OCI-LY1 (cell line): Measurements from ENCODE around the gene USP25.

Source experiments
- H2AFZ ChIP-seq: fragments of 200-600 bp; sonication (generic), shearing (Covaris generic); 2 replicates; pipeline ENCODE4 v1.6.0; 2014; ENCODE audit warnings: antibody characterized with exemption, mild to moderate bottlenecking, low read length
- H3F3A ChIP-seq: fragments of 200-600 bp; sonication (generic), shearing (Covaris generic); 2 replicates; pipeline ENCODE4 v1.6.0; 2014; ENCODE audit warnings: mild to moderate bottlenecking, antibody characterized with exemption, low read length, moderate library complexity; ENCODE audit not compliant: insufficient read depth
- H3K27ac ChIP-seq: fragments of 200-600 bp; sonication (generic); 2 replicates; pipeline ENCODE4 v1.5.1; 2014; ENCODE audit warnings: low read length, mixed run types, mild to moderate bottlenecking, low read depth; ENCODE audit not compliant: poor library complexity, severe bottlenecking
- H3K27me3 ChIP-seq: fragments of 200-600 bp; sonication (generic); 2 replicates; pipeline ENCODE4 v1.6.0; 2014; ENCODE audit warnings: antibody characterized with exemption, mild to moderate bottlenecking, low read length, moderate library complexity; ENCODE audit not compliant: insufficient read depth
- H3K36me3 ChIP-seq: fragments of 200-600 bp; sonication (generic); 2 replicates; pipeline ENCODE4 v1.6.1; 2014; ENCODE audit warnings: mild to moderate bottlenecking, antibody characterized with exemption, low read length, moderate library complexity, mixed read lengths; ENCODE audit not compliant: insufficient read depth
- H3K4me1 ChIP-seq: fragments of 200-600 bp; sonication (generic); 2 replicates; pipeline ENCODE4 v1.5.1; 2014; ENCODE audit warnings: mild to moderate bottlenecking, low read length, moderate library complexity; ENCODE audit not compliant: insufficient read depth, severe bottlenecking
- H3K4me2 ChIP-seq: fragments of 200-600 bp; sonication (generic), shearing (Covaris generic); 2 replicates; pipeline ENCODE4 v1.6.1; 2014; ENCODE audit warnings: low read length
- H3K4me3 ChIP-seq: fragments of 200-600 bp; sonication (generic); 2 replicates; pipeline ENCODE4 v1.5.1; 2014; ENCODE audit warnings: low read length, low read depth, mild to moderate bottlenecking, mixed read lengths; ENCODE audit not compliant: poor library complexity, severe bottlenecking
- H3K79me2 ChIP-seq: fragments of 200-600 bp; shearing (Covaris generic); 2 replicates; pipeline ENCODE4 v1.6.1; 2016; ENCODE audit warnings: mixed run types, low read length, mixed read lengths; ENCODE audit not compliant: insufficient read depth
- H3K9ac ChIP-seq: fragments of 200-600 bp; sonication (generic), shearing (Covaris generic); 2 replicates; pipeline ENCODE4 v1.6.1; 2014; ENCODE audit warnings: mild to moderate bottlenecking, low read length, mixed read lengths
- H3K9me2 ChIP-seq: fragments of 200-600 bp; sonication (generic), shearing (Covaris generic); 2 replicates; pipeline ENCODE4 v1.6.1; 2014; ENCODE audit warnings: low read depth, mild to moderate bottlenecking, low read length, mixed read lengths
- H3K9me3 ChIP-seq: fragments of 200-600 bp; shearing (Covaris generic); 2 replicates; pipeline ENCODE4 v1.6.1; 2014; ENCODE audit warnings: low read length, mixed read lengths
- H4K20me1 ChIP-seq: fragments of 200-600 bp; sonication (generic), shearing (Covaris generic); 2 replicates; pipeline ENCODE4 v1.6.0; 2016; ENCODE audit warnings: mild to moderate bottlenecking, low read length; ENCODE audit not compliant: insufficient read depth
- CTCF ChIP-seq: fragments of 200-600 bp; sonication (generic), shearing (Covaris generic); IDR thresholded peaks from 2 replicates; pipeline ENCODE4 v1.5.1; 2017; ENCODE audit warnings: mild to moderate bottlenecking, antibody characterized with exemption, low read length, moderate library complexity, mixed read lengths
- EZH2 ChIP-seq: fragments of 200-600 bp; sonication (generic), shearing (Covaris generic); IDR thresholded peaks from 2 replicates; pipeline ENCODE4 v1.8.0; 2017; ENCODE audit warnings: borderline replicate concordance, mixed run types, mild to moderate bottlenecking, antibody characterized with exemption, low read length, moderate library complexity, mixed read lengths

Gene USP25

GRCh38 chr21:15853126-15853525, 123.3 kb downstream of the USP25 start:
- Histone ChIP-seq H3K9me2 (no peaks in the 10 kb centered on the region), H3K27ac (no peak overlapping the region), H3F3A (no peaks in the 10 kb centered on the region), H3K9me3 (no peaks in the 10 kb centered on the region), H3K4me3 (no peak overlapping the region), H2AFZ (no peak overlapping the region), H3K36me3 (peaks cover 15% of the 10 kb centered on the region; the same call in 1 of the 2 replicates), H3K9ac (no peak overlapping the region), H4K20me1 (no peaks in the 10 kb centered on the region), H3K4me2 (no peak overlapping the region), H3K27me3 (no peaks in the 10 kb centered on the region), H3K79me2 (no peaks in the 10 kb centered on the region), H3K4me1 (no peaks in the 10 kb centered on the region)
- TF ChIP-seq EZH2 (no peak), CTCF (no peak)

- Histone ChIP-seq H3K9me2 (no peaks in the 10 kb centered on the region), H2AFZ (no peak overlapping the region), H3K4me3 (no peak overlapping the region), H3K36me3 (peaks cover 15% of the 10 kb centered on the region; the same call in 1 of the 2 replicates), H3K27me3 (no peaks in the 10 kb centered on the region), H3K27ac (no peak overlapping the region), H3K9ac (no peak overlapping the region), H3K4me2 (no peak overlapping the region), H3K4me1 (no peaks in the 10 kb centered on the region), H4K20me1 (no peaks in the 10 kb centered on the region), H3K79me2 (no peaks in the 10 kb centered on the region), H3F3A (no peaks in the 10 kb centered on the region), H3K9me3 (no peaks in the 10 kb centered on the region)
- TF ChIP-seq CTCF (no peak), EZH2 (no peak)
Observed at GRCh38 chr21:15856813-15857212, 127.0 kb downstream of the USP25 start.

GRCh38 chr21:15857740-15858139, 128.0 kb downstream of the USP25 start:
- H3K4me3 ChIP-seq: no peak overlapping the region
- no peaks in the 10 kb centered on the region for H3K79me2 ChIP-seq
- no peaks in the 10 kb centered on the region for H4K20me1 ChIP-seq
- no peak overlapping the region for H2AFZ ChIP-seq
- H3K27me3 ChIP-seq: no peaks in the 10 kb centered on the region
- no peaks in the 10 kb centered on the region for H3K9me3 ChIP-seq
- no peaks in the 10 kb centered on the region for H3K9me2 ChIP-seq
- H3K36me3 ChIP-seq: peaks cover 13% of the 10 kb centered on the region; the same call in 1 of the 2 replicates
- no peaks in the 10 kb centered on the region for H3F3A ChIP-seq
- H3K9ac ChIP-seq: no peak overlapping the region
- no peak overlapping the region for H3K27ac ChIP-seq
- TF ChIP-seq EZH2 (no peak), CTCF (no peak)
- no peaks in the 10 kb centered on the region for H3K4me1 ChIP-seq
- no peak overlapping the region for H3K4me2 ChIP-seq
